Neural cell (in vitro differentiated cells): ENCODE data around the gene SELENOV.

Source experiments
- EP300 ChIP-seq: fragments of 450-650 bp; conservative IDR thresholded peaks from 2 replicates; pipeline ENCODE4 v1.6.1; 2014; ENCODE audit warnings: antibody characterized with exemption, mild to moderate bottlenecking, moderate library complexity; ENCODE audit not compliant: poor library complexity, severe bottlenecking
- EZH2 ChIP-seq: fragments of 200-600, 300-800 bp; shearing (Covaris generic), sonication (generic); IDR thresholded peaks from 2 replicates; pipeline ENCODE4 v1.6.1; 2014; ENCODE audit warnings: antibody characterized with exemption, low read length, borderline replicate concordance, mild to moderate bottlenecking; ENCODE audit not compliant: insufficient read depth, poor library complexity, severe bottlenecking
- MXI1 ChIP-seq: fragments of 450-650 bp; conservative IDR thresholded peaks from 2 replicates; pipeline ENCODE4 v1.6.1; 2014; ENCODE audit warnings: antibody characterized with exemption, mild to moderate bottlenecking; ENCODE audit not compliant: poor library complexity, severe bottlenecking
- POLR2AphosphoS5 ChIP-seq: IDR thresholded peaks from 2 replicates; pipeline ENCODE4 v1.6.1; 2012
- RAD21 ChIP-seq: fragments of 450-650 bp; conservative IDR thresholded peaks from 2 replicates; pipeline ENCODE4 v1.6.1; 2014; ENCODE audit warnings: antibody characterized with exemption, mild to moderate bottlenecking, moderate library complexity
- REST ChIP-seq: IDR thresholded peaks from 2 replicates; pipeline ENCODE4 v1.6.1; 2012; ENCODE audit warnings: borderline replicate concordance
- SMC3 ChIP-seq: fragments of 450-650 bp; conservative IDR thresholded peaks from 2 replicates; pipeline ENCODE4 v1.6.1; 2014; ENCODE audit warnings: antibody characterized with exemption, mild to moderate bottlenecking, moderate library complexity; ENCODE audit not compliant: poor library complexity
- TAF1 ChIP-seq: IDR thresholded peaks from 2 replicates; pipeline ENCODE4 v1.6.1; 2012; ENCODE audit warnings: low read depth
- TF ChIP-seq, protein P1 (sequence below): fragments of 450-650 bp; IDR thresholded peaks from 2 replicates; pipeline ENCODE4 v1.5.1; 2014; ENCODE audit warnings: antibody characterized with exemption, mild to moderate bottlenecking, moderate library complexity; ENCODE audit not compliant: poor library complexity, severe bottlenecking

GRCh38 chr19:39532233-39533002 is 17.5 kb downstream of the SELENOV start, which contains the start of gene EID2B:
- TF ChIP-seq, protein P1, sequence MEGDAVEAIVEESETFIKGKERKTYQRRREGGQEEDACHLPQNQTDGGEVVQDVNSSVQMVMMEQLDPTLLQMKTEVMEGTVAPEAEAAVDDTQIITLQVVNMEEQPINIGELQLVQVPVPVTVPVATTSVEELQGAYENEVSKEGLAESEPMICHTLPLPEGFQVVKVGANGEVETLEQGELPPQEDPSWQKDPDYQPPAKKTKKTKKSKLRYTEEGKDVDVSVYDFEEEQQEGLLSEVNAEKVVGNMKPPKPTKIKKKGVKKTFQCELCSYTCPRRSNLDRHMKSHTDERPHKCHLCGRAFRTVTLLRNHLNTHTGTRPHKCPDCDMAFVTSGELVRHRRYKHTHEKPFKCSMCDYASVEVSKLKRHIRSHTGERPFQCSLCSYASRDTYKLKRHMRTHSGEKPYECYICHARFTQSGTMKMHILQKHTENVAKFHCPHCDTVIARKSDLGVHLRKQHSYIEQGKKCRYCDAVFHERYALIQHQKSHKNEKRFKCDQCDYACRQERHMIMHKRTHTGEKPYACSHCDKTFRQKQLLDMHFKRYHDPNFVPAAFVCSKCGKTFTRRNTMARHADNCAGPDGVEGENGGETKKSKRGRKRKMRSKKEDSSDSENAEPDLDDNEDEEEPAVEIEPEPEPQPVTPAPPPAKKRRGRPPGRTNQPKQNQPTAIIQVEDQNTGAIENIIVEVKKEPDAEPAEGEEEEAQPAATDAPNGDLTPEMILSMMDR, result peak; percentile 100
- TF ChIP-seq TAF1 (peak; percentile 78), EZH2 (no peak), EP300 (peak; percentile 13), POLR2AphosphoS5 (peak; percentile 98), REST (no peak), RAD21 (peak; percentile 100), SMC3 (peak; percentile 85), MXI1 (peak; percentile 81)
